HCT116 (cell line): ENCODE data around the gene ZBTB17. TPM values are rescaled to one million over a fixed set of nuclear protein-coding genes. Genes with fewer than 3 reads are reported as not detected.

Experiments
- ATAC-seq: fragments of 200-7000 bp; cut with Tn5 transposase; 2 replicates; pipeline ENCODE4 v1.9.1; 2020; ENCODE audit warnings: mild to moderate bottlenecking, moderate library complexity
- BruUV-seq: library from RNA; stranded (reverse); fragments of 400-500 nt; replicated peaks from 2 replicates; lab custom pipeline; 2021; lab: Mats Ljungman, UMichigan
- CTCF ChIA-PET: fragments of 300-600 bp; sonication (Branson Sonifier 250); formaldehyde crosslinking; loops from one replicate; lab custom pipeline; 2021; ENCODE audit warnings: antibody characterized with exemption; lab: Charles Lee
- POLR2A ChIA-PET: fragments of 300-600, 350-600 bp; sonication (Branson Sonifier 250); formaldehyde crosslinking; loops from one replicate; lab custom pipeline; 2021; ENCODE audit warnings: antibody characterized with exemption; lab: Charles Lee
- RAD21 ChIA-PET, 2 experiments: fragments of 300-600 bp; sonication (Branson Sonifier 250); formaldehyde crosslinking; loops; one replicate each; lab custom pipeline; 2023; ENCODE audit warnings: low total read pairs in 2 of 2; ENCODE audit not compliant: uncharacterized antibody in 2 of 2, unreplicated experiment in 2 of 2, low non-redundant PET in 1 of 2; lab: Charles Lee
- DNase-seq: peaks from one replicate; pipeline ENCODE4 v3.0.0-alpha.2; 2010; ENCODE audit warnings: low read depth, low spot score
- H2AFZ ChIP-seq: fragments of 200-600 bp; shearing (Covaris generic), sonication (generic); 2 replicates; pipeline ENCODE4 v1.6.1; 2017; ENCODE audit warnings: low read depth, mixed run types, mixed read lengths, antibody characterized with exemption, low read length; ENCODE audit not compliant: poor library complexity, severe bottlenecking
- H3K27ac ChIP-seq: 2 replicates; pipeline ENCODE4 v1.5.1; 2012; ENCODE audit warnings: low read depth, low read length
- H3K27me3 ChIP-seq: fragments of 200-600 bp; sonication (generic); 2 replicates; pipeline ENCODE4 v1.6.1; 2016; ENCODE audit warnings: mixed run types, low read length, mixed read lengths; ENCODE audit not compliant: insufficient read depth
- H3K36me3 ChIP-seq, 2 experiments: fragments of 200-500 bp in 1 of 2; fragments of 200-600 bp in 1 of 2; sonication (Bioruptor generic) in 1 of 2; sonication (generic) in 1 of 2; 2 replicates each; pipeline versions ENCODE4 v1.5.1 to v1.6.1; 2014 to 2016; ENCODE audit warnings: low read length in 2 of 2, inconsistent platforms in 1 of 2, mixed read lengths in 1 of 2, mixed run types in 1 of 2; ENCODE audit not compliant: insufficient read depth in 2 of 2, control insufficient read depth in 1 of 2
- H3K4me1 ChIP-seq, 2 experiments: fragments of 200-600 bp in 1 of 2; sonication (generic) in 1 of 2; 2 replicates each; pipeline versions ENCODE4 v1.5.1 to v1.6.1; 2012 to 2017; ENCODE audit warnings: low read length in 2 of 2, inconsistent platforms in 1 of 2, mild to moderate bottlenecking in 1 of 2, mixed read lengths in 1 of 2, mixed run types in 1 of 2, moderate library complexity in 1 of 2; ENCODE audit not compliant: insufficient read depth in 2 of 2, control insufficient read depth in 1 of 2
- H3K4me2 ChIP-seq: fragments of 200-600 bp; sonication (generic); 2 replicates; pipeline ENCODE4 v1.6.1; 2017; ENCODE audit warnings: mixed run types, low read length, mixed read lengths
- H3K4me3 ChIP-seq, 2 experiments: fragments of 200-600 bp in 1 of 2; sonication (generic) in 1 of 2; replicated peaks in 1 of 2; 2 replicates each; pipeline ENCODE4 v1.5.1; 2011 to 2016; ENCODE audit warnings: low read length in 2 of 2, control low read depth in 1 of 2, low read depth in 1 of 2, mild to moderate bottlenecking in 1 of 2, mixed read lengths in 1 of 2, mixed run types in 1 of 2
- H3K79me2 ChIP-seq: fragments of 200-600 bp; sonication (generic); 2 replicates; pipeline ENCODE4 v1.6.1; 2017; ENCODE audit warnings: mild to moderate bottlenecking, mixed run types, low read length, moderate library complexity, mixed read lengths; ENCODE audit not compliant: insufficient read depth
- H3K9ac ChIP-seq: fragments of 200-600 bp; sonication (generic); 2 replicates; pipeline ENCODE4 v1.6.1; 2016; ENCODE audit warnings: low read length, mixed read lengths
- H3K9me2 ChIP-seq: fragments of 200-600 bp; sonication (generic), shearing (Covaris generic); 2 replicates; pipeline ENCODE4 v1.6.1; 2017; ENCODE audit warnings: mixed run types, mild to moderate bottlenecking, moderate library complexity; ENCODE audit not compliant: insufficient read depth
- H3K9me3 ChIP-seq, 2 experiments: fragments of 200-500 bp in 1 of 2; fragments of 200-600 bp in 1 of 2; sonication (Bioruptor generic) in 1 of 2; sonication (generic) in 1 of 2; 2 replicates each; pipeline ENCODE4 v1.6.1; 2014 to 2017; ENCODE audit warnings: low read length in 2 of 2, mixed read lengths in 2 of 2, inconsistent platforms in 1 of 2, low read depth in 1 of 2, mild to moderate bottlenecking in 1 of 2, mixed run types in 1 of 2, moderate library complexity in 1 of 2; ENCODE audit not compliant: control insufficient read depth in 1 of 2, insufficient read depth in 1 of 2
- H4K20me1 ChIP-seq: fragments of 200-600 bp; sonication (generic), shearing (Covaris generic); 2 replicates; pipeline ENCODE4 v1.6.1; 2017; ENCODE audit warnings: mixed run types, mild to moderate bottlenecking, moderate library complexity; ENCODE audit not compliant: insufficient read depth
- EGR1 ChIP-seq: IDR thresholded peaks from 2 replicates; pipeline ENCODE4 v1.6.1; 2012; ENCODE audit warnings: low read depth
- ELF1 ChIP-seq: IDR thresholded peaks from 2 replicates; pipeline ENCODE4 v1.6.1; 2012; ENCODE audit warnings: low read depth, borderline replicate concordance
- EZH2 ChIP-seq: fragments of 200-600 bp; sonication (generic); IDR thresholded peaks from 2 replicates; pipeline ENCODE4 v1.6.1; 2017; ENCODE audit warnings: antibody characterized with exemption, mixed run types
- POLR2A ChIP-seq: IDR thresholded peaks from 2 replicates; pipeline ENCODE4 v1.7.0; 2011; ENCODE audit warnings: borderline replicate concordance; ENCODE audit not compliant: insufficient read depth, insufficient read length; ENCODE audit errors: extremely low read depth
- RAD21 ChIP-seq: IDR thresholded peaks from 2 replicates; pipeline ENCODE4 v1.6.1; 2012; ENCODE audit warnings: low read depth, mild to moderate bottlenecking
- SRF ChIP-seq: IDR thresholded peaks from 2 replicates; pipeline ENCODE4 v1.6.1; 2012; ENCODE audit warnings: low read depth
- TCF7L2 ChIP-seq: IDR thresholded peaks from 2 replicates; pipeline ENCODE4 v1.7.0; 2011; ENCODE audit warnings: borderline replicate concordance, inconsistent platforms; ENCODE audit not compliant: insufficient read depth, insufficient read length; ENCODE audit errors: extremely low read depth
- ZNF274 ChIP-seq: fragments of 200-500 bp; sonication (Bioruptor generic); IDR thresholded peaks from 2 replicates; pipeline ENCODE4 v1.6.1; 2014; ENCODE audit warnings: mild to moderate bottlenecking, low read depth, low read length, inconsistent platforms
- intact Hi-C: fragments of 100-400 bp; cut with micrococcal nuclease; formaldehyde crosslinking; loops from 2 replicates; pipeline ENCODE4 v1.10.0; 2022
- total RNA-seq: library from RNA; stranded (reverse); gene quantifications from one replicate; pipeline ENCODE4 v1.2.1, GENCODE V29; 2021; ENCODE audit not compliant: unreplicated experiment
- TF ChIP-seq, protein P1 (sequence below): IDR thresholded peaks from 2 replicates; pipeline ENCODE4 v1.6.1; 2012; ENCODE audit warnings: low read depth
- TF ChIP-seq, protein P2 (sequence below): IDR thresholded peaks from 2 replicates; pipeline ENCODE4 v1.6.1; 2011; ENCODE audit warnings: mild to moderate bottlenecking, low read length, moderate library complexity; ENCODE audit not compliant: insufficient replicate concordance; ENCODE audit errors: extremely low read depth

ZBTB17 gene
- total RNA-seq, 1 experiment from 2014 or later: 31.6 TPM

DNA sequence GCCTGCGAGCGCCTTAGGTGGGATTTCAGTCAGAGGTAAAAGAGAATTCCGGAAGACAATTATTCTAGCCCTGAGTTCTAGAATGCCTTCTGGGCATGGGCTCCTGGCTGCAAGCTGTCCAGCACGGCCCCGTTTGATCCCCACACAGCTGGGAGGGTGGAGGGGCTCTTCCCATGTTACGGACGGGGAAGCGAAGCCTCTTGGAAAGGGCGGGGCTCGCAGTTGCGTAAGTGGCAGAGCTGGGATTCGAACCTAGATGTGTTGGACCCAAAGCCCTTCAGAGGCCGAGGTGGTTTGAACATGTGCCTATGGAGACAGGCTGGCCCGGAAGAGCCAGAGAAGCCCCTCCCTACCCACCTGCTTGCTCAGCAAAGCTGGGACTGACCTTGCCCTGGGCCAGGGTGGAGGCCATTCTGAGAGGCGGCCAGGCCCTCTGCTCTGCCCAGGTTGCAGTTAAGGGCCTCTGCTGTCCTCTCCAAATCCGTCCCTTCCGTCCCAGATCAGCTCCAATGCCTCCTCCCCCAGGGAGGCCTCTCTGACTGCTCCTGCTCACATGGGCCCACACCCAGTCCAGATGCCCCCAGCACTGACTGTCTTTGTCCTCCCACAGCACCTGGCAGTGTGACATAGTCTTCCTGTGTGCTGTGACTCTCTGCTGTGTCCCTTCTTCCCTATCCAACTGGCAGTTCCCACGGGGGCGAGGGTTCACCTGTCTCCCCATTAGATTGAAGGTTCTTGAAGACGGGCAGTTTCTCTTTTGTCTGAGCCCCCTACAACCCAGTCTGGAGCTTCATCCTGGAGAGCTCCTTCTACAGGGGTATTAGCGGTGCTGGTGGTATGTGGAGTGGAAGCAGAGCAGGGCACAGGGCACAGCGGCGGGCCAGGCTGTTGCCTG lies 43.1 kb upstream of the ZBTB17 start:
- Histone ChIP-seq H3K9me3 (no peaks in the 10 kb centered on the region), H3K9me2 (no peaks in the 10 kb centered on the region), H2AFZ (no peak overlapping the region), H3K36me3 (no peaks in the 10 kb centered on the region), H3K27ac (no peak overlapping the region), H3K4me3 (no peak overlapping the region), H3K79me2 (no peaks in the 10 kb centered on the region), H3K9ac (no peak overlapping the region), H3K4me2 (no peak overlapping the region), H3K27me3 (no peaks in the 10 kb centered on the region), H4K20me1 (no peaks in the 10 kb centered on the region), H3K4me1 (peaks cover 0 to 11% of the 10 kb centered on the region in 2 experiments; a peak in 2 of 4 replicates)
- no peak for TF ChIP-seq ELF1
- TF ChIP-seq ZNF274: no peak
- TF ChIP-seq, protein P1, sequence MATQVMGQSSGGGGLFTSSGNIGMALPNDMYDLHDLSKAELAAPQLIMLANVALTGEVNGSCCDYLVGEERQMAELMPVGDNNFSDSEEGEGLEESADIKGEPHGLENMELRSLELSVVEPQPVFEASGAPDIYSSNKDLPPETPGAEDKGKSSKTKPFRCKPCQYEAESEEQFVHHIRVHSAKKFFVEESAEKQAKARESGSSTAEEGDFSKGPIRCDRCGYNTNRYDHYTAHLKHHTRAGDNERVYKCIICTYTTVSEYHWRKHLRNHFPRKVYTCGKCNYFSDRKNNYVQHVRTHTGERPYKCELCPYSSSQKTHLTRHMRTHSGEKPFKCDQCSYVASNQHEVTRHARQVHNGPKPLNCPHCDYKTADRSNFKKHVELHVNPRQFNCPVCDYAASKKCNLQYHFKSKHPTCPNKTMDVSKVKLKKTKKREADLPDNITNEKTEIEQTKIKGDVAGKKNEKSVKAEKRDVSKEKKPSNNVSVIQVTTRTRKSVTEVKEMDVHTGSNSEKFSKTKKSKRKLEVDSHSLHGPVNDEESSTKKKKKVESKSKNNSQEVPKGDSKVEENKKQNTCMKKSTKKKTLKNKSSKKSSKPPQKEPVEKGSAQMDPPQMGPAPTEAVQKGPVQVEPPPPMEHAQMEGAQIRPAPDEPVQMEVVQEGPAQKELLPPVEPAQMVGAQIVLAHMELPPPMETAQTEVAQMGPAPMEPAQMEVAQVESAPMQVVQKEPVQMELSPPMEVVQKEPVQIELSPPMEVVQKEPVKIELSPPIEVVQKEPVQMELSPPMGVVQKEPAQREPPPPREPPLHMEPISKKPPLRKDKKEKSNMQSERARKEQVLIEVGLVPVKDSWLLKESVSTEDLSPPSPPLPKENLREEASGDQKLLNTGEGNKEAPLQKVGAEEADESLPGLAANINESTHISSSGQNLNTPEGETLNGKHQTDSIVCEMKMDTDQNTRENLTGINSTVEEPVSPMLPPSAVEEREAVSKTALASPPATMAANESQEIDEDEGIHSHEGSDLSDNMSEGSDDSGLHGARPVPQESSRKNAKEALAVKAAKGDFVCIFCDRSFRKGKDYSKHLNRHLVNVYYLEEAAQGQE: no peak
- no peak for TF ChIP-seq TCF7L2
- TF ChIP-seq POLR2A: no peak
- TF ChIP-seq, protein P2, sequence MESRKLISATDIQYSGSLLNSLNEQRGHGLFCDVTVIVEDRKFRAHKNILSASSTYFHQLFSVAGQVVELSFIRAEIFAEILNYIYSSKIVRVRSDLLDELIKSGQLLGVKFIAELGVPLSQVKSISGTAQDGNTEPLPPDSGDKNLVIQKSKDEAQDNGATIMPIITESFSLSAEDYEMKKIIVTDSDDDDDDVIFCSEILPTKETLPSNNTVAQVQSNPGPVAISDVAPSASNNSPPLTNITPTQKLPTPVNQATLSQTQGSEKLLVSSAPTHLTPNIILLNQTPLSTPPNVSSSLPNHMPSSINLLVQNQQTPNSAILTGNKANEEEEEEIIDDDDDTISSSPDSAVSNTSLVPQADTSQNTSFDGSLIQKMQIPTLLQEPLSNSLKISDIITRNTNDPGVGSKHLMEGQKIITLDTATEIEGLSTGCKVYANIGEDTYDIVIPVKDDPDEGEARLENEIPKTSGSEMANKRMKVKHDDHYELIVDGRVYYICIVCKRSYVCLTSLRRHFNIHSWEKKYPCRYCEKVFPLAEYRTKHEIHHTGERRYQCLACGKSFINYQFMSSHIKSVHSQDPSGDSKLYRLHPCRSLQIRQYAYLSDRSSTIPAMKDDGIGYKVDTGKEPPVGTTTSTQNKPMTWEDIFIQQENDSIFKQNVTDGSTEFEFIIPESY: no peak
- no peak for TF ChIP-seq RAD21
- no peak for TF ChIP-seq EGR1
- no peak for TF ChIP-seq SRF
- TF ChIP-seq EZH2: no peak
- no TSS peak for BruUV-seq
- ChIA-PET CTCF (no interaction called here), RAD21 (no interaction called here), POLR2A (no interaction called here)
- ATAC-seq (no peak), DNase-seq (no peak)
- intact Hi-C loops: no loop called here
